ENCODE data around the gene YPEL3.
"Not testable (repeated sequence)": the region's sequence is repeated elsewhere in the genome, so short reads cannot be mapped to it uniquely, and the experiment has no call there.

Gene YPEL3

GRCh38 chr16:30116291-30117207 lies 20.5 kb upstream of the YPEL3 start:
- DNase-seq: no peak

GRCh38 chr16:30115238-30115637 lies 19.2 kb upstream of the YPEL3 start:
- DNase-seq: no peak

GRCh38 chr16:30114833-30115232 lies 18.8 kb upstream of the YPEL3 start:
- DNase-seq: not testable (repeated sequence)

GRCh38 chr16:30114411-30114810 lies 18.4 kb upstream of the YPEL3 start:
- DNase-seq: no peak

GRCh38 chr16:30113711-30114333 lies 17.8 kb upstream of the YPEL3 start:
- no peak for DNase-seq

- no peak for DNase-seq
Observed at GRCh38 chr16:30113031-30113710, 17.2 kb upstream of the YPEL3 start, which contains the start of gene GDPD3. Gene GDPD3, minus strand, starts transcription at chr16:30113537. Its CDS starts 59 bp downstream, at chr16:30113478.

- peak in 1 of 2 experiments; percentile 16 for DNase-seq
Observed at GRCh38 chr16:30112197-30113030, 16.4 kb upstream of the YPEL3 start.

GRCh38 chr16:30110661-30111060 lies 14.6 kb upstream of the YPEL3 start:
- no peak for DNase-seq

- no peak for DNase-seq
Observed at GRCh38 chr16:30108059-30108850, 12.2 kb upstream of the YPEL3 start.

GRCh38 chr16:30104492-30104891 lies 8.5 kb upstream of the YPEL3 start:
- DNase-seq: no peak

- DNase-seq: no peak
Observed at GRCh38 chr16:30104090-30104489, 8.1 kb upstream of the YPEL3 start.

GRCh38 chr16:30096862-30097563 lies 1.0 kb upstream of the YPEL3 start:
- no peak for DNase-seq

GRCh38 chr16:30095166-30096078 lies 591 bp downstream of the YPEL3 start:
- DNase-seq: no peak

- no peak for DNase-seq
Observed at GRCh38 chr16:30094541-30095165, 1.4 kb downstream of the YPEL3 start.

GRCh38 chr16:30092373-30093010 lies 3.5 kb downstream of the YPEL3 start:
- DNase-seq: peak; percentile 96 to 98

GRCh38 chr16:30091474-30092372 lies 4.3 kb downstream of the YPEL3 start, which contains the start of gene TBX6:
Gene TBX6, minus strand, starts transcription at chr16:30091924. Its CDS starts 731 bp downstream, at chr16:30091193.
- peak; percentile 88 to 94 for DNase-seq

- no peak for DNase-seq
Observed at GRCh38 chr16:30090610-30091331, 5.2 kb downstream of the YPEL3 start.

Data from AML-193 (cell line).